NK-92 (cell line): Measurements from ENCODE around the gene TULP4.
"Not testable (repeated sequence)": the region's sequence is repeated elsewhere in the genome, so short reads cannot be mapped to it uniquely, and the experiment has no call there.

Experiments
- DNase-seq: peaks from one replicate; lab custom pipeline; 2025; ENCODE audit not compliant: unreplicated experiment; lab: John Stamatoyannopoulos, UW

The TULP4 gene

DNA sequence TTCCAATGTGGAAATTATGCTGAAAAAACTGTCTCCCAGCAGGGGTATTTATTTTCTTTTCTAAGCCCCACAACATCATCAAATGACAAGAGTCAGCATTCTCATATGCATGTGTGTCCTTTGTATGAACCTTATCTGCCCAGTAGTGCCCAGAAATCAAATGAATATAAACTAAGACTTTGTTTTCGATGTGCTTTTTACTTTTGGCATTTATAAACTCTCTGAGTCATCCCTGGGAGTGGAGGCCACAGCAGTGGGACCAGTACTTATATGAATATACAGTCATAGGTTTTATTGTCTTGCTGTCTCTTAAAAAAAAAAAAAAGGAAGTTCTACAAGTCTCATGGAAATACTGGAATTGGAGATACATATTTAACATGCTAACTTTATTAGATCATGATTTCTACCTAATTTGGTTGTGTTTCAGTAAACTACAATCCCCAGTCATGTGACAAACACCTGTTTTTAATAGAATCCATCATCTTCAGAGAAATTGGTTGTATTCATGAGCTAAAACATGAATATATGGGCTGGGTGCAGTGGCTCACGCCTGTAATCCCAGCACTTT is 148.4 kb downstream of the TULP4 start:
- no peak for DNase-seq

DNA sequence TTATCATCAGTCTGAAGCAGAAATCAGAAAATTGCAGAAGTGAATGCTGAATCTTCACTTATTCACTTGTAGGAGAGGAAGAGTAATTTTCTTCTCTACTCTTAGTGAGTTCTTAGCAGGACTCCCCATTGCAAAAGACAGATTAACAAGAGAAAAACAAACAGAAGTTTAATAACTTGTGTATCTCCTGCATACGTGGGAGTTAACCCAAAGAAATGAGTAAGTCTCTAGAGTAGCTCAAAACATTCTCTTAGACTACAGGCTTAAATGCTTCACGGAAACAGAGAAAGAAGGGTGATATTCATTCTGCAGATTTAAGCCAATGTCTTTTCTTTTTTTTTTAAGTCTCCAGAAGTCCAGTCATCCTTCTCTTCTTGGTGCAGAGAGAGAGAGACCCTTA is 149.7 kb downstream of the TULP4 start:
- DNase-seq = no peak

DNA sequence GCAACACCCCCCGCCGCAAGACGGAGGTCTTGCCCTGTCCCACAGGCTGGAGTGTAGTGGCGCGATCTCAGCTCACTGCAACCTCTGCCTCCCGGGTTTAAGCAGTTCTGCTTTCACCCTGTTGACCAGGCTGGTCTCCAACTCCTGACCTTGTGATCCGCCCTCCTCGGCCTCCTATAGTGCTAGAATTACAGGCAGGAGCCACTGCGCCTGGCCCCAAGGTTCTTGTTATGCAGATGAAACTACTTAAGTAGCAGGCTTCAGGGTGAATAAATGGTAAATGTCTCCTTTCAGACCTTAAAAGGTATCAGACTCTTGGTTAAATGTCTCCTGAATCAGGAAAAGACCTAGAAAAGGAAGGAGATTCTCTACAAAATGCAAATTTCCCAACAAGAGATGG is 152.2 kb downstream of the TULP4 start:
- no peak for DNase-seq

DNA sequence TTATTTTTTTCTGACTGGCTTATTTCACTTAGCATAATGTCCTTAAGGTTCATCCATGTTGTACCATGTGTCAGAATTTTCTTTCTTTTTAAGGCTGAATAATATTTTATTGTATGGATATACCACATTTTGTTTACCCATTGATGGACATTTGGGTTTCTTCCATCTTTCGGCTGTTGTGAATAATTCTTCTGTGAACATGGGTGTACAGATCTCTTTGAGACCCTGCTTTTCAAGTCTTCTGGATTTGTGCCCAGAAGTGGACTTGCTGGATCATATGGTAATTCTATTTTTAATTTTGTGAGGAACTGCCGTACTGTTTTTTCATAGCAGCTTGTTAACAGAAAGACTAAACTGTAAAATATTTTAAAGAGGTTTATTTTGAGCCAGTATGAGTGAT is 153.0 kb downstream of the TULP4 start:
- DNase-seq = no peak

DNA sequence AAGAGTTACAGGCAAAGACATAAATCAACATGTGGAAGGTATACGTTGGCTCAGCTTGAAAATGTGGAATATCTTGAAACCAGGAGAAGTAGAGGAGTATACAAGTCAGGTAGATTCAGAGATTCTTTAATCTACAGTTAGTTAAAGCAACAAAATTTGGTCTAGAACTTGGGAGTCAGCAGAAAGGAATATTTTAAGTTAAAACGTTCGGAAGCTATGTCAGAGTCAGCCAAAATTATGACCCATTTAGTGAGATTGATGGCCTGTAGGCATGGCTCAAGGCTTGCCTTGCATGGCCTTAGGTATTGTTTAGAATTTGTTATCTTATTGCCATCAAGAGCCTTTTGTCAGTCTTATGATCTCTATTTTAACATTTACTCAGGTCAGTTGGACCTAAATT is 153.5 kb downstream of the TULP4 start:
- DNase-seq = no peak

DNA sequence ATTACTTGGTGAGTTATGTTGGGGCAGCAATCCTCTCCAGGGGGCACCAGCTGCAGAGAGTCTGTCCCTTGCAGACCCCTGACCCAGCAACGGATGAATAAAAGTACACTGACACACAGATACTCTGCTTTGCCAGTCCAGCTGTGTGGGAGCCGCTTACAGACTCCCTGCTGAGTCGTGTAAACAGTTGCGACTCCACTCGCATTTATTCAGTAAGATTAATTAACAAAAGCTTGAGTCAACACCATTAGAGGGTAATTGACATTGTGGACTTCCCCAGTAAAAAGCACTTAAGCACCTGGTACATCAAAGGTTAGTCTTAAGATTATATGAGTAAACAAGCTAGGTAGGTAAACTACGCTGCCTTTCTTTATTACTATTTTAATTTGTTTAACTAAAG is 155.7 kb downstream of the TULP4 start:
- DNase-seq = no peak

DNA sequence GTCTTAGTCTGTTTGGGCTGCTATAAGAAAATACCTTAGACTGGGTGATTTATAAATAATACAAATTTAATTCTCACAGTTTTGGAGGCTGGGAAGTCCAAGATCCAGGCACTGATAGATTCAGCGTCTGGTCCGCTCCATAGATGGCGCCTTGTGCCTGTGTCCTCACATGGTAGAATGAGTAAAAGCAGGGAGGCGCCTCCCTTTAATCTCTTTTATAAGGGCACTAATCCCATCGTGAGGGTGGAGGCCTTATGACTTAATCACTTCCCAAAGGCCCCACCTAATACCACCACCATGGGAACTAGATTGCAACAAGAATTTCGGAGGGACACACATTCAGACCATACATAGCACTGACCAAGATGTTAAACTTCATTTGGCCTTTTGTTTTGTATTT is 156.4 kb downstream of the TULP4 start:
- no peak for DNase-seq

DNA sequence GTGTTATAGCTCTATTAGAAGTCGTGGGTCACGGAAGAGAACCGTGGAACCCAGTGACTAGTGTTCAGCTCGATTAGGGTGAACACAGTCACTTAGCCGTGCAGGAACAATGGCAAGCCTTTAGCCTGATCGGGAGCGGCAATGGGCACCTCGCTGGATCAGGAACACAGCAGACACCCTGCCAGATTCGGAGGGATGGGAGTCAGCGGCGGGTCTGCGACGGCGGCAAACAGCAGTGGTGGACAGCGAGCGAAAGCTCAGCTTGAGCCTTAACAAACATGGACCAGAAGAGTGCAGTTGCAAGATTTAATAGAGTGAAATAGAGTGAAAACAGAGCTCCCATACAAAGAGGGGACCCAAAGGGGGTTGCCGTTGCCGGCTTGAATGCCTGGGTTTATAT is 157.8 kb downstream of the TULP4 start:
- not testable (repeated sequence) for DNase-seq

DNA sequence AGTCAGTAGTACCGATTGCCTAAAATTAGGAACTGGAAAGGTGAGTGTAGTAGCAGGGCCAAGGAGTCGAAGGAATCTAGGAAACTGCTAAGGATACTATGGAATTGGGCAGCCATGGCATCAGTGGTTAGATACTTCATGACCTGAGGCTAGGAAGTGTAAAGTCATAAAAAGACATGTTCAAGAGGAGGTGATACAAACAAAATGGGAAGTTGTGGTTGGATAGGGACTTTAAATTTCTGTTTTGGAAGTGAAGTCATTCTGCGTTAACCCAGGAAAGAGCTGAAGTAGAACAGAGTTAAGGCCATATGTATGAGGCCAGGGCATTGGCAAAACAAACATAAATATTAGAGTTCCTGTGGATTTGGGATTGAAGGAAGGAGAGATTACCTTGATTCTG is 159.1 kb downstream of the TULP4 start:
- no peak for DNase-seq

DNA sequence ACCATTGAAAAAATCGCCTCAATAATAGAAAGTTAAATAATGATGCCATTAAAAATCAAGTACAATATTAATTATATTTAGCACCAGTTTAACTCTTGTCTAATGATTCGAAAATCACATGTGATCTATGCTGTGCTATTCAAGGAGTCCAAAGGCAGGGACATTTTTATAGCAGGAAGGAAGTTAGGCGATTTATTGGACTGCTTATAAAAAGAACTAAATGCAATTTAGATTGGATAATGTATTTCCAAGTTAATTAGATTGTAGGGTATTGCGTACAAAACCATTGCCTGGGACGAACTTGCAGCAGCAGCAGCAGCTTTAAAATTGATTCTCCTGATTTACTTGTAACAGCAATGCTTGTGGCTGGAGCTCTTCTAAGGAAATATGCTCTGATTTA is 160.2 kb downstream of the TULP4 start:
- DNase-seq = no peak

DNA sequence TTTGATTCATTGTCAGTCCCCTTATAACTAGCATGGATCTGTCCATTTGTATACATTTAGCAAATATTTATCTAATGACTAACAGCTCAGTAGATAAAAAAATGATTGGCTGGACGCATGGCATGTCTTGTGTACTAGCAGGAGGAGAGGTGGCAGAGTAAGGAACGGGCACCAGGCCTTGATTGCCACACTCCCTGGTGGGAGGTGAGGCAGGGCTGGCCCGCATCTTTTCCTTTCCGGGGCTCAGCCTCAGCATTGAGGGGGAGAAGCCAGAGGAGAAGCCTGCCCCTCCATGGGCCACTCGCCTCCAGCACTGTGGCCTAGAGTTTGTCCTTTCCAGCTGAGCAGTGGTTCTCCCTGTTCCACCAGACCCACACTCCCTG is 162.7 kb downstream of the TULP4 start:
- DNase-seq = no peak

DNA sequence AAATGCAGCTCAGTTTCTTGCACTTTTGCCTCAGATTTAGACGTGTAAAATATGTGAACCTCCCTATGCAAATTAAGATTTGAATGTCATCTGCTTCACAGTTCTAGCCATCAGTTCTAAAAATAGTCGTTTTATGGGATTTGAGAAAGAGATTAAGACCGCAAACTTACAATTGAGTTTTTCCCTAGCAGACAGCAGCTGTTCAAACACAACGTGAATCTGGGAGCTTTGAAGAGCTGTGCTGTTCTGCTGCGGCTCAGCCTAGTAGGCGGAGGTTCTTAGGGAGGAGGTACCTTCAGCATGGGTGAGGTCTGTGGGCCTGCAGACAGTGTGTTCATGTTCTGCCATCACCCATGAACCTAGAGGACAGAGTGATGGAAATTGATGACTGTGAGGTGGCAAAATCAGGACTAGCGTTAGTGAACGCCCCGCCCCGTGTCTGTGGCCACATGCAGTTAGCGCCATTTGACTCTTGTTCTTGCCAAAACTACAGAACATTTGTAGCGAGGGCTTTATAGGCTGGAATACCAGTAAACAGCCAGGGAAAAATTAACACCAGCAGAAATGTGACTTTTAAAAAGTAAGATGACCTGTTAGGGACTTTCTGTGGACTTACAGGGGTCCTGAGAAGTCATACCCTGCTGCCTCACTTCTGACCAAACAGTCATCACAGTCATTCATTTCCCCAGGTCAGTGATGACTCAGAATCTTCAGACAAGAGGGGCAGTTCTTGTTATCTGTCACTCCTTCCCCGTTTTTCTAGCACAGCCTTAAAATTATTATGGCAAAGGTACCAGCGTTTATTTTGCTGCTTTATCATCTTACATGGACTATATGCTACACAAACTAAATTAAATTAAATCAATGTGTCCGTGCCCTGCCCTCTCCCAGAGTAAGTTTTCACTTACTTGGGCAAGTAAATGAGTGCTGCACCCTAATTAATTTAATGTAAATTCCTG is 163.4 kb downstream of the TULP4 start:
- no peak for DNase-seq

DNA sequence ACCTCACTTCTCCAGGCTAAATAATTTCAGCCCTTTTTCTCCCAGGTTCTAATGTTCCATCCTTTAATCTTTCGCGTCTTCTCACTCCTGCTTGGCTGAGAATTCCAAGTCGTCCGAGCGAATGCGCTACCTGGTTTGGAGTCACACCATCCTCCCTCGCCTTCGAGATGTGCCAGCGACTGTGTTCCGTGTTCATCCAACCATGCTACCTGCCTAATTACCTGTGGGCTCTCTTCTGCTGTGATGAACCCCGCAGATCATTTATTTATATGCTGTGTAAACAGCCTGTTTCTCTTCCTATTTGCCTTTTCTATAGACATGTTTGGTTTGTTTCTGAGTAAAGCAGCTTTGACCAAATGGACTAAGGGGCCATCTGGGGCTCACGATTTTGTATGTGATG is 164.1 kb downstream of the TULP4 start:
- DNase-seq = no peak

DNA sequence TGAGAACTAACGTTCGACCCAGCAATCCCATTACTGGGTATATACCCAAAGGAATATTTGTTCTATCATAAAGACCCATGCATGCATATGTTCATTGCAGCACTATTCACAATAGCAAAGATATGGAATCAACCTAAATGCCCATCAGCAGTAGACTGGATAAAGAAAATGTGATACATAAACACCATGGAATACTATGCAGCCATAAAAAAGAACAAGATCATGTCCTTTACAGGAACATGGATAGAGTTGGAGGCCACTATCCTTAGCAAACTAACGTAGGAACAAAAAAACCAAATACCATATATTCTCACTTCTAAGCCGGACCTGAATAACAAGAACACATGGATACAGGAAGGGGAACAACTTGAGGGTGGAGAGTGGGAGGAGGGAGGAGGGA is 165.5 kb downstream of the TULP4 start:
- DNase-seq = not testable (repeated sequence)

DNA sequence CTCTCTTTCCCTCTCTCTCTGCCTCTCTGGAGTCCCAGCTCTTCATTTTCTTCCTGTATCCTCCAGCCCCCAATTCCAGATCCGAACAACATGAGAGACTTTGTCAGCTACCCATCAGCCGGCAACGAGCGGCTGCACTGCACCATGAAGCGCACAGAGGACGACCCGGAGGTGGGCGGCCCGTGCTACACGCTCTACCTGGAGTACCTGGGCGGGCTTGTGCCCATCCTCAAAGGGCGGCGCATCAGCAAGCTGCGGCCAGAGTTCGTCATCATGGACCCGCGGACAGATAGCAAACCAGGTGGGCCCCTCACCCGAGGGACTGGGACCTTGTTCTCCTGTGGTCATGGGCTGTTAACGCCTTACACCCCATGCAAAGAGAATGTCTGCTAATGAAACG is 168.7 kb downstream of the TULP4 start:
- no peak for DNase-seq

DNA sequence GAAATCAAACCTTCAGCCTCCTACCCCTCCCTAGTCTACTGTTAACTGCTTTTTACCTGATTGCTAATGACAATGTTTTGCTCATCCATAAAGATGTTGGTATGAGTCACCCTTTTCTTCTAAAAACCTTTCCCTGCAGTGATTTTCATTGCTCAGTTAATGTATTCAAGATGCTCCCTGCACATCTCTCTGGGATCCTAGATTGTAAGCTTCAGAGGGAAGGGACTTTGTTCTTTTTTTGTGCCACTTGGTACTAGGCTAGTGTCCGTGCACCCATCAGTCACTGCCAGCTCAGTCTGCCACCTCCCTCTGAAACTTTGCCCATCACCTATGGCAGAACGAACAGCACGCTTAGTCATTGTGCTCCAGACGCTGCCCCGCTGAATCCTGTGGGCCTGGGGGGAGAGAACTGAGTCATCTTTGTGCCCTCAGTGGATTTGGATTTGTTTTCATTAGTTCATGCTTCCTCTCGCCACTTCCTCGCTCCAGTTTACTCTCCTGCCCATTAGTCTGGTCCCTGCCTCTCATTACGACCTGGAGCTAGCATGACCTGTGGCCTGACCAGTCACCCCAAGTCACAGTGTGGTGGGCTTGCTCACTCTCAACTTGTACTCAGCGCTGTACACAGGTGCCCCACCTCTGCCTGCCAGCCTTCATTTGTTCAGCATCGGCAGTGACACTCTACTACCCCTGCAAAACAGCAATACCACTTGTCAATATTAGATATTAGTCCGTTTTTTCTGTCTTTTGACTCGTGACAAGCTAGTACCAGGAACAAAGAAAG is 169.6 kb downstream of the TULP4 start:
- DNase-seq = no peak

DNA sequence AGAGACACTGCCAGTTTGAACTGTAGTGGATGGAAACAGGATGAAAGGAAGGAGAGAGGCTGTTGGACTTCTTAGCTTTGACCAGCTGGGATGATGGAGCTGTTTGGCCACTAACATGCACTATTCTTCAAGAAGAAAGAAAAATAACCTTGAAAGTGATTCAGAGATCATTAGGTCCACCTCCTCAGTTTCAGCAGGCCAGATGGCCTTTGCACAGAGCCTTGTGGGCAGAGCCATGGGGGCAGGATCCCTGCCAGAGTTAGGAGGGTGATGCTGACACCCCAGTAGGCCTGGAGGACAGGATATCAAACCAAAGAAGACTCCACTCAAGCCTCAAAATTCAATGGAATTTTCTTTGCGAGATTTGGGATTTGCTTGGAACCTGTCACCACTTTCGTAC is 173.2 kb downstream of the TULP4 start:
- DNase-seq = no peak

DNA sequence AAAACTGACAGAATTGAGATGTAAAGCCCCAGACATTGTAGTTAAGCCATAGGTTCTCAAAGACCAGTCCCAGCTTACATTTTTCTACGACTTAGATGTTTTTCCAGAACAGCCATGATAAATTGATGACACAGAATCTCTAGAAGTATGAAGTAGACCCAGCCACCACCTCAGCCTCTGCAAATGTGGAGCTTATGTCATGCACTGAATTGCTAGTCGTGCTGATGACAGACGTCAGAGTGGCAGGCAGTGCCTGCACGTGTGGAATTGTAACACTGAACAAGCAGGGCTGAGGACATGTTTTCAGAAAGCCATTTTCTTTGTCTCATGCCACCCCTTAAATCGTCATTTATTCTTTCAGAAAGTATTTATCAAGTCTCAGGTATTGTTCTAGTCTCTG is 175.2 kb downstream of the TULP4 start:
- no peak for DNase-seq

DNA sequence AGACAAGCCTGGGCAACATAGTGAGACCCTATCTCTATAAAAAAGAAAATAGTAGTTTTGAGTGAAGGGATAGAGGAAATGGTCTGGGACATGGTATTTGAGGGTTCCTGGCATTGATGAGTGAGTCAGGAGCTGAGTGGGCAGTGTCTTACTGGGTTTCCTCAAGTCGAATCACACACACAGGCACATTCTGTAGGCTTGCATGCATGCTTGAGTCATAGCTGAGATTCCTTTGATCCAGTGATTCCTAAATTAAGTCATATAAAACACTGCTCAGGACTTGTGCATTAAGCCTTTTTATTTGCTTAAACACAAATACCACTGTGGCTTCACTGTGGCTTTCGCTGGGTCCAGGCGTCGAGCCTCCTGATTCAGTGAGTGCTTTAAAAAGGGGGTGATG is 175.8 kb downstream of the TULP4 start:
- DNase-seq = no peak

DNA sequence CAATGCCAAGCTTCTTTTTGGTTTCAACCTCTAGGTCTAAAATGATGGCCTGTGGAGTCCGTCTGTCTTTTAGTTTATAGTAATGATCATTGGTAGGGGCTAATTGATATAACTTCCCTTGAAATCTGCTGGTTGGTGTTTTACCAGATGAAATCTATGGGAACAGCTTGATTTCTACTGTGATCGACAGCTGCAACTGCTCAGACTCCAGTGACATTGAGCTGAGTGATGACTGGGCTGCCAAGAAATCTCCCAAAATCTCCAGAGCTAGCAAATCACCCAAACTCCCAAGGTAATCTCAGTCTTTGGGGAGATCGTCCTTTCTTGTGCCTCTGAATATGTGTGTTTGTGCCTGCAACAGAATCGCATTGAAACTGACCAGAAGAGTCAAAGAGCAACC is 177.2 kb downstream of the TULP4 start:
- DNase-seq = no peak

DNA sequence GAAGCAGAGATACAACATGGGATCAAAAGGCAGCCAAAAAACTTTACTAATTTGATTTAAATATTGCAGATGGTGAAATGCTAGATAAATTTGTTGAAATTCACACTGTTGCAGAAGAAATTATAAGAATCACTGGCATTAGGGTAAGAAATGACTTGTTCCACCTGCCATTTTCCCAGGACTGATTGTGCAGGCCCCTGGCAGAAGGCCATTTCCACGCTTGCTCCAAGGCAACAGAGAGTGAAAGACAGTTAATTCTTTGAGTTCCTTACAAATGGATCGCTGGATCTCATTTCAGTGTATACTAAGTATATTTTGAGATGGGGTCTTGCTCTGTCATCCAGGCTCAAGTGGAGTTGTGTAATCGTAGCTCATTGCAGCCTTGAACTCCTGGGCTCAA is 180.6 kb downstream of the TULP4 start:
- no peak for DNase-seq

DNA sequence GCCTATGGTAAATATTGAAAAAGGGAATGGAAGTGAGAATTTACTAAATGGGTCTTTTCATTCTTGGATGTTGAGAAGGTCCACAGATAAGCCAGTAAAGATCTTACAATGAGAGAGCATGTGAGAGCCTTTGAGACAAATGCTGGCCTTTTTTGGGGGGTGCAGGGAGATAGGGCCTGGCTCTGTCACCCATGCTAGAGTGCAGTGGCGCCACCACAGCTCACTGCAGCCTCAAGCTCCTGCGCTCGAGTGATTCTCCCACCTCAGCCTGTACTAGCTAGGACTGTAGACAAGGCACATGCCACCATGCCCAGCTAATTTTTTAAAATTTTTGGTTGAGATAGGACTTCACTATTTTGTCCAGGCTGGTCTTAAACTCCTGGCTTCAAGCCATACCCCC is 184.4 kb downstream of the TULP4 start:
- no peak for DNase-seq
